ENCODE measurements around the gene KCNH8.

- TF ChIP-seq CTCF (conservative IDR thresholded peaks at IDR 0.05 in 1 of 2, IDR thresholded peaks at IDR 0.05 in 1 of 2; ENCODE audit: low read depth in 1 of 2, low read length in 2 of 2) (no peak), EZH2 (IDR thresholded peaks at IDR 0.05; ENCODE audit: low read length, missing control alignments) (no peak)
These were observed 41.8 kb downstream of the KCNH8 start for GRCh38 chr3:19190126-19190525.

Data from fibroblast of lung (primary cell).